ENCODE data around the gene ZNF638. TPM values are rescaled to one million over a fixed set of nuclear protein-coding genes. Genes with fewer than 3 reads are reported as not detected.
A peak's percentile ranks its signal among the peaks of the same experiment; 100 is the strongest.

ZNF638 gene
- total and polyA plus RNA-seq, 2 of the 4 experiments (the other 2 are of a cell fraction), result 46.4 to 129 TPM

DNA sequence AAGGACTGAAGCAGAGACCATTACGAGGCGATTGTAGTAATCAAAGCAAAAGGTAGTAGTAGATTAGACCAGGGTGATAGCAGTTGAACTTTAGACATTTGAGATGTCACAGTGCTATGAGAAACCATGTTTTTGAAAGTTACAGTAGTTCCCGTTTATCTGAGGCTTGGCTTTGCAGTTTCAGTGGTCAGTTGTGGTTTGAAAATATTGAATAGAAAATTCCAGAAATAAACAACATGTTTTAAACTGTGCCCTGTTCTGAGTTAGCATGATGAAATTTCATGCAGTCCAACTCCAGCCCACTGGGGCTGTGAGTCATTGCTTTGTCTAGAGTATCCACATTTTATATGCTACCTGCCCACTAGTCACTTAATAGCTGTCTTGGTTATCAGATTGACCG, 47.5 kb downstream of the ZNF638 start:
- H4K20me1 ChIP-seq (ENCODE audit: insufficient read depth, low read length), result peaks cover 6% of the 10 kb centered on the region; the same call in 1 of the 2 replicates
- H3K4ac ChIP-seq (ENCODE audit: low read depth, low read length), result peak overlapping the region; percentile 22; the same call in 1 of the 2 replicates
- peak overlapping the region; percentile 38; the same call in 1 of the 2 replicates for H3K14ac ChIP-seq (replicated peaks; ENCODE audit: low read depth, low read length)
- dilution Hi-C loops (cut with HindIII; ENCODE audit: low sequenced_read_pairs, unreplicated experiment) (no loop called here), in situ Hi-C loops (cut with MboI; ENCODE audit: low sequenced_read_pairs) (no loop called here), intact Hi-C loops (cut with micrococcal nuclease) (loop anchor here (5.0 kb wide), 1 partner anchor 37 kb away; no protein-coding TSS in a partner anchor)
- H4K5ac ChIP-seq (ENCODE audit: low read depth, low read length), result no peak overlapping the region; the same call in 1 of the 2 replicates
- ChIA-PET CTCF (no interaction called here), POLR2A (ENCODE audit: unreplicated experiment) (no interaction called here)
- H3K79me1 ChIP-seq (ENCODE audit: low read depth in 1 of 2, low read length in 2 of 2), result peaks cover 8 to 30% of the 10 kb centered on the region in 2 experiments; a peak in 3 of 4 replicates
- no peak overlapping the region; the same call in 1 of the 2 replicates for H2AK5ac ChIP-seq (ENCODE audit: low read depth, low read length)
- H3K56ac ChIP-seq (ENCODE audit: extremely low read depth, insufficient read depth, low read length), result no peak overlapping the region
- H3K4me1 ChIP-seq (ENCODE audit: control insufficient read depth, insufficient read depth, low read length), result peaks cover 7% of the 10 kb centered on the region
- no peak overlapping the region for H2AK9ac ChIP-seq (replicated peaks; ENCODE audit: low read depth, low read length, poor library complexity)
- no peak overlapping the region for H3K9ac ChIP-seq (ENCODE audit: low read depth, low read length)
- peaks cover 12% of the 10 kb centered on the region for H3K36me3 ChIP-seq (ENCODE audit: control insufficient read depth, insufficient read depth, low read length)
- no peak overlapping the region for H3K4me3 ChIP-seq (ENCODE audit: insufficient read depth, low read depth, low read length)
- no peak overlapping the region for H4K8ac ChIP-seq (ENCODE audit: low read depth in 2 of 2, low read length in 2 of 2)
- H3K9me1 ChIP-seq (ENCODE audit: insufficient read depth, low read length), result peaks cover 9% of the 10 kb centered on the region
- H2BK20ac ChIP-seq (ENCODE audit: low read depth, low read length), result peak overlapping the region; percentile 35
- no CpG with 5 or more reads among the region's 4 CpGs for WGBS, 2 experiments (ENCODE audit: extremely low coverage in 2 of 2, insufficient read length in 1 of 2)
- H3K27ac ChIP-seq (ENCODE audit: insufficient read depth, low read length), result no peak overlapping the region
- peak overlapping the region; percentile 43; the same call in 1 of the 2 replicates for H3K18ac ChIP-seq (ENCODE audit: low read depth, low read length)
- ATAC-seq (ENCODE audit: low read depth) (peak; percentile 87), DNase-seq (peak; percentile 81)
- H3K9me3 ChIP-seq (ENCODE audit: control insufficient read depth, insufficient read depth, low read length), result no peaks in the 10 kb centered on the region
- H3K4me2 ChIP-seq (ENCODE audit: low read depth, low read length), result peak overlapping the region; percentile 60; the same call in 1 of the 2 replicates
- H2BK15ac ChIP-seq (ENCODE audit: low read depth, low read length), result peak overlapping the region; percentile 42; the same call in 1 of the 3 replicates
- no TSS peak for BruUV-seq (replicated peaks)
- no peak overlapping the region for H2AFZ ChIP-seq (replicated peaks; ENCODE audit: low read length, poor library complexity)
- H2BK120ac ChIP-seq (ENCODE audit: low read depth, low read length), result peak overlapping the region; percentile 44; the same call in 1 of the 2 replicates
- H3K23ac ChIP-seq (ENCODE audit: low read depth, low read length), result peak overlapping the region; percentile 70; the same call in 1 of the 2 replicates
- peak overlapping the region; percentile 73 for H2BK5ac ChIP-seq (ENCODE audit: low read depth, low read length, poor library complexity, severe bottlenecking)
- no peaks in the 10 kb centered on the region for H3K27me3 ChIP-seq (ENCODE audit: control insufficient read depth, insufficient read depth, low read length)
- H4K91ac ChIP-seq (ENCODE audit: insufficient read depth, low read depth, low read length), result peak overlapping the region; percentile 48; the same call in 1 of the 2 replicates
- TF ChIP-seq CEBPB (IDR thresholded peaks at IDR 0.05; ENCODE audit: low read depth, low read length) (peak; percentile 75), RCOR1 (IDR thresholded peaks at IDR 0.05; ENCODE audit: insufficient replicate concordance, low read length) (peak; percentile 23), RFX5 (IDR thresholded peaks at IDR 0.05; ENCODE audit: low read depth, low read length) (no peak), FOS (IDR thresholded peaks at IDR 0.05; ENCODE audit: low read depth, low read length) (peak; percentile 75)

Data from IMR-90 (cell line).